Measurements from ENCODE around the gene CCDC24. TPM values are rescaled to one million over a fixed set of nuclear protein-coding genes. Genes with fewer than 3 reads are reported as not detected.

The CCDC24 gene
- 1 to 10 TPM; 3.8 to 5.2 (median 3.9) TPM for total RNA-seq
- total RNA-seq (2013), result 3.7 TPM

- under 1% methylated on average over 66 of the region's 66 CpGs for WGBS (ENCODE audit: insufficient coverage)
- ATAC-seq, result peak; percentile 89 to 95 (median 91)
- TF ChIP-seq CTCF (IDR thresholded peaks at IDR 0.05), result no peak
- intact Hi-C loops (cut with micrococcal nuclease), result loop anchor here (1.0 kb wide), 2 partner anchors 17 to 39 kb away; partner anchors contain the start of gene ATP6V0B
- DNase-seq, result peak; percentile 80 to 83
- no peaks in the 10 kb centered on the region for H3K36me3 ChIP-seq (ENCODE audit: control insufficient read depth, insufficient read depth, low read length)
- Mint-ChIP-seq H3K27ac (peak within 1 kb of the TSS; percentile 37 to 93), H3K4me1 (peaks cover 4 to 19% of the 10 kb centered on the region in 2 donors), H3K27me3 (ENCODE audit: low read depth in 2 of 2) (no peaks in the 10 kb centered on the region), H3K4me3 (peak within 1 kb of the TSS; percentile 93), H3K36me3 (no peaks in the 10 kb centered on the region), H3K9me3 (no peaks in the 10 kb centered on the region)
- H3K4me1 ChIP-seq (ENCODE audit: control insufficient read depth, insufficient read depth, low read length), result peaks cover 16% of the 10 kb centered on the region
- peak within 1 kb of the TSS; percentile 41 for H3K27ac ChIP-seq (ENCODE audit: low read length)
- no peaks in the 10 kb centered on the region for H3K9me3 ChIP-seq (ENCODE audit: control insufficient read depth, insufficient read depth, low read length)
- no peaks in the 10 kb centered on the region for H3K27me3 ChIP-seq (ENCODE audit: control insufficient read depth, insufficient read depth, low read length)
- H3K4me3 ChIP-seq (ENCODE audit: low read length), result peak within 1 kb of the TSS; percentile 74
Measured at GRCh38 chr1:43991476-43992231, at the start of gene CCDC24. TSS of gene CCDC24 (plus strand) at chr1:43991599. CDS start at chr1:43991879, 280 bp downstream.

- Mint-ChIP-seq H3K27me3 (ENCODE audit: low read depth in 2 of 2) (peaks cover 0 to 2% of the 10 kb centered on the region in 2 donors), H3K27ac (no peak overlapping the region), H3K36me3 (no peaks in the 10 kb centered on the region), H3K4me3 (no peak overlapping the region), H3K4me1 (peaks cover 19 to 39% of the 10 kb centered on the region in 2 donors), H3K9me3 (no peaks in the 10 kb centered on the region)
- no peak for TF ChIP-seq CTCF (IDR thresholded peaks at IDR 0.05)
- intact Hi-C loops (cut with micrococcal nuclease), result no loop called here
- H3K4me1 ChIP-seq (ENCODE audit: control insufficient read depth, insufficient read depth, low read length), result peaks cover 17% of the 10 kb centered on the region
- no peaks in the 10 kb centered on the region for H3K27me3 ChIP-seq (ENCODE audit: control insufficient read depth, insufficient read depth, low read length)
- H3K27ac ChIP-seq (ENCODE audit: low read length), result no peak overlapping the region
- WGBS (ENCODE audit: insufficient coverage), result 95% methylated on average over 3 of the region's 3 CpGs
- no peak overlapping the region for H3K4me3 ChIP-seq (ENCODE audit: low read length)
- no peaks in the 10 kb centered on the region for H3K9me3 ChIP-seq (ENCODE audit: control insufficient read depth, insufficient read depth, low read length)
- DNase-seq (no peak), ATAC-seq (no peak)
- no peaks in the 10 kb centered on the region for H3K36me3 ChIP-seq (ENCODE audit: control insufficient read depth, insufficient read depth, low read length)
Measured at GRCh38 chr1:43942411-43942810, 49.0 kb upstream of the CCDC24 start.

- Histone ChIP-seq H3K27me3 (ENCODE audit: control insufficient read depth, insufficient read depth, low read length) (no peaks in the 10 kb centered on the region), H3K36me3 (ENCODE audit: control insufficient read depth, insufficient read depth, low read length) (peaks cover under 1% of the 10 kb centered on the region), H3K4me3 (ENCODE audit: low read length) (no peak overlapping the region), H3K27ac (ENCODE audit: low read length) (no peak overlapping the region), H3K9me3 (ENCODE audit: control insufficient read depth, insufficient read depth, low read length) (no peaks in the 10 kb centered on the region), H3K4me1 (ENCODE audit: control insufficient read depth, insufficient read depth, low read length) (peaks cover 33% of the 10 kb centered on the region)
- H3K4me1 Mint-ChIP-seq, result peaks cover 24 to 50% of the 10 kb centered on the region in 2 donors
- H3K27me3 Mint-ChIP-seq (ENCODE audit: low read depth in 2 of 2), result no peaks in the 10 kb centered on the region
- no peak overlapping the region for H3K27ac Mint-ChIP-seq
- TF ChIP-seq CTCF (IDR thresholded peaks at IDR 0.05), result no peak
- H3K9me3 Mint-ChIP-seq, result no peaks in the 10 kb centered on the region
- DNase-seq (no peak), ATAC-seq (no peak)
- 94% methylated on average over 1 of the region's 1 CpG for WGBS (ENCODE audit: insufficient coverage)
- intact Hi-C loops (cut with micrococcal nuclease), result no loop called here
- no peaks in the 10 kb centered on the region for H3K36me3 Mint-ChIP-seq
- H3K4me3 Mint-ChIP-seq, result peak overlapping the region; percentile 61
Measured at GRCh38 chr1:43944860-43945259, 46.5 kb upstream of the CCDC24 start.
